ACC112 (cell line): ENCODE results near the gene CLDN6.

Experiments
- H2AFZ ChIP-seq: fragments of 200-600 bp; sonication (generic); one replicate; pipeline ENCODE4 v1.6.0; 2017; ENCODE audit warnings: antibody characterized with exemption, low read length; ENCODE audit not compliant: unreplicated experiment
- H3K27ac ChIP-seq: fragments of 200-600 bp; sonication (generic); 2 replicates; pipeline ENCODE4 v1.5.1; 2014; ENCODE audit warnings: low read depth, mild to moderate bottlenecking, antibody characterized with exemption, low read length, moderate library complexity
- H3K27me3 ChIP-seq: fragments of 200-600 bp; sonication (generic); 2 replicates; pipeline ENCODE4 v1.6.1; 2014; ENCODE audit warnings: mild to moderate bottlenecking, antibody characterized with exemption, low read length, moderate library complexity, mixed read lengths; ENCODE audit not compliant: insufficient read depth
- H3K36me3 ChIP-seq: fragments of 200-600 bp; sonication (generic); 2 replicates; pipeline ENCODE4 v1.6.1; 2016; ENCODE audit warnings: mild to moderate bottlenecking, antibody characterized with exemption, low read length, moderate library complexity, mixed read lengths; ENCODE audit not compliant: insufficient read depth
- H3K4me1 ChIP-seq: fragments of 200-600 bp; sonication (generic); one replicate; pipeline ENCODE4 v1.6.1; 2016; ENCODE audit warnings: low read length, mixed read lengths; ENCODE audit not compliant: insufficient read depth, unreplicated experiment, control insufficient read depth
- H3K4me3 ChIP-seq: fragments of 200-600 bp; sonication (generic); 2 replicates; pipeline ENCODE4 v1.5.1; 2014; ENCODE audit warnings: mild to moderate bottlenecking, low read depth, low read length
- H3K79me2 ChIP-seq: fragments of 200-600 bp; sonication (generic); one replicate; pipeline ENCODE4 v1.6.0; 2016; ENCODE audit warnings: low read length; ENCODE audit not compliant: control insufficient read depth, unreplicated experiment, insufficient read depth

The CLDN6 gene

GRCh38 chr16:3017794-3018506 is at the start of gene CLDN6:
TSS of gene CLDN6 (minus strand) at chr16:3018183. CDS start at chr16:3016021, 2,162 bp downstream.
- peaks cover 9% of the 10 kb centered on the region; the same call in 1 of the 2 replicates for H3K27me3 ChIP-seq
- no peak within 1 kb of the TSS for H3K4me3 ChIP-seq
- no peak within 1 kb of the TSS for H2AFZ ChIP-seq
- no peaks in the 10 kb centered on the region for H3K79me2 ChIP-seq
- no peaks in the 10 kb centered on the region for H3K36me3 ChIP-seq
- peaks cover 9% of the 10 kb centered on the region for H3K4me1 ChIP-seq
- no peak within 1 kb of the TSS for H3K27ac ChIP-seq

- H3K27ac ChIP-seq = no peak overlapping the region
- H3K27me3 ChIP-seq = no peaks in the 10 kb centered on the region
- H3K79me2 ChIP-seq = no peaks in the 10 kb centered on the region
- no peaks in the 10 kb centered on the region for H3K36me3 ChIP-seq
- no peak overlapping the region for H2AFZ ChIP-seq
- H3K4me3 ChIP-seq = peak overlapping the region; percentile 68; the same call in 1 of the 2 replicates
- peaks cover 11% of the 10 kb centered on the region for H3K4me1 ChIP-seq
These were observed 48.4 kb upstream of the CLDN6 start for GRCh38 chr16:3066440-3066748.

- Histone ChIP-seq H3K4me3 (peak overlapping the region; percentile 68), H3K27ac (peak overlapping the region; percentile 14; the same call in 1 of the 2 replicates), H2AFZ (peak overlapping the region; percentile 20), H3K36me3 (no peaks in the 10 kb centered on the region), H3K4me1 (peaks cover 11% of the 10 kb centered on the region), H3K79me2 (no peaks in the 10 kb centered on the region), H3K27me3 (no peaks in the 10 kb centered on the region)
These were observed 47.9 kb upstream of the CLDN6 start for GRCh38 chr16:3065742-3066439.

GRCh38 chr16:3065069-3065741 is 47.2 kb upstream of the CLDN6 start, which contains the start of gene IL32:
TSS of gene IL32 (plus strand) at chr16:3065640. CDS start at chr16:3065812, 172 bp downstream.
- H3K27me3 ChIP-seq = no peaks in the 10 kb centered on the region
- peak within 1 kb of the TSS; percentile 14; the same call in 1 of the 2 replicates for H3K27ac ChIP-seq
- H3K79me2 ChIP-seq = no peaks in the 10 kb centered on the region
- peak within 1 kb of the TSS; percentile 68 for H3K4me3 ChIP-seq
- H3K36me3 ChIP-seq = no peaks in the 10 kb centered on the region
- peaks cover 11% of the 10 kb centered on the region for H3K4me1 ChIP-seq
- H2AFZ ChIP-seq = peak within 1 kb of the TSS; percentile 20

- peaks cover 17% of the 10 kb centered on the region for H3K4me1 ChIP-seq
- no peaks in the 10 kb centered on the region for H3K36me3 ChIP-seq
- no peaks in the 10 kb centered on the region for H3K79me2 ChIP-seq
- no peak overlapping the region for H2AFZ ChIP-seq
- H3K4me3 ChIP-seq = no peak overlapping the region
- H3K27me3 ChIP-seq = no peaks in the 10 kb centered on the region
- H3K27ac ChIP-seq = no peak overlapping the region
These were observed 45.8 kb upstream of the CLDN6 start for GRCh38 chr16:3063625-3064386.

GRCh38 chr16:3062553-3062952 is 44.6 kb upstream of the CLDN6 start:
- H3K79me2 ChIP-seq = no peaks in the 10 kb centered on the region
- H2AFZ ChIP-seq = no peak overlapping the region
- no peak overlapping the region for H3K4me3 ChIP-seq
- no peaks in the 10 kb centered on the region for H3K27me3 ChIP-seq
- H3K4me1 ChIP-seq = peaks cover 22% of the 10 kb centered on the region
- no peaks in the 10 kb centered on the region for H3K36me3 ChIP-seq
- H3K27ac ChIP-seq = no peak overlapping the region

GRCh38 chr16:3060339-3061127 is 42.5 kb upstream of the CLDN6 start:
- Histone ChIP-seq H3K27ac (no peak overlapping the region), H3K79me2 (no peaks in the 10 kb centered on the region), H3K36me3 (no peaks in the 10 kb centered on the region), H3K27me3 (no peaks in the 10 kb centered on the region), H3K4me3 (no peak overlapping the region), H2AFZ (no peak overlapping the region), H3K4me1 (peaks cover 19% of the 10 kb centered on the region)

GRCh38 chr16:3059723-3060242 is 41.8 kb upstream of the CLDN6 start:
- no peaks in the 10 kb centered on the region for H3K36me3 ChIP-seq
- H3K27me3 ChIP-seq = no peaks in the 10 kb centered on the region
- H3K27ac ChIP-seq = no peak overlapping the region
- H3K4me1 ChIP-seq = peaks cover 12% of the 10 kb centered on the region
- peak overlapping the region; percentile 98 for H3K4me3 ChIP-seq
- no peaks in the 10 kb centered on the region for H3K79me2 ChIP-seq
- H2AFZ ChIP-seq = peak overlapping the region; percentile 74

GRCh38 chr16:3059041-3059722 is 41.2 kb upstream of the CLDN6 start:
- H3K4me3 ChIP-seq = peak overlapping the region; percentile 98
- no peak overlapping the region for H3K27ac ChIP-seq
- no peaks in the 10 kb centered on the region for H3K36me3 ChIP-seq
- H3K79me2 ChIP-seq = no peaks in the 10 kb centered on the region
- peak overlapping the region; percentile 89 for H2AFZ ChIP-seq
- H3K27me3 ChIP-seq = no peaks in the 10 kb centered on the region
- peaks cover 10% of the 10 kb centered on the region for H3K4me1 ChIP-seq
